H1 (cell line): ENCODE measurements around the gene SLC22A23. TPM values are rescaled to one million over a fixed set of nuclear protein-coding genes. Genes with fewer than 3 reads are reported as not detected.

Experiments
- CREB1 ChIP-seq: IDR thresholded peaks from 2 replicates; pipeline ENCODE4 v1.6.1; 2012; ENCODE audit warnings: inconsistent platforms
- FOSL1 ChIP-seq: IDR thresholded peaks from 2 replicates; pipeline ENCODE4 v1.6.1; 2011; ENCODE audit warnings: mild to moderate bottlenecking, low read depth, low read length, moderate library complexity; ENCODE audit not compliant: insufficient read depth
- HDAC6 ChIP-seq: IDR thresholded peaks from one replicate; pipeline ENCODE4 v1.7.1; 2012; ENCODE audit warnings: low read depth, mild to moderate bottlenecking, inconsistent platforms, low read length, moderate library complexity
- KDM5A ChIP-seq: fragments of 200-600 bp; IDR thresholded peaks from 2 replicates; pipeline ENCODE4 v1.7.1; 2012; ENCODE audit warnings: mild to moderate bottlenecking, low read length, inconsistent platforms, mixed read lengths
- NANOG ChIP-seq: IDR thresholded peaks from 2 replicates; pipeline ENCODE4 v1.6.1; 2011; ENCODE audit warnings: low read length, low read depth, mild to moderate bottlenecking, inconsistent platforms; ENCODE audit not compliant: insufficient read depth, poor library complexity, severe bottlenecking
- NRF1 ChIP-seq: IDR thresholded peaks from 2 replicates; pipeline ENCODE4 v1.6.1; 2011; ENCODE audit warnings: mild to moderate bottlenecking, low read depth, low read length, improper control_type of control experiment
- POLR2A ChIP-seq, 2 experiments: IDR thresholded peaks; 1 replicate in 1 of 2; 2 replicates in 1 of 2; pipeline ENCODE4 v1.6.1; 2011; ENCODE audit warnings: low read depth in 2 of 2, low read length in 2 of 2, mild to moderate bottlenecking in 2 of 2; ENCODE audit errors: control extremely low read depth in 1 of 2
- POLR2AphosphoS5 ChIP-seq: IDR thresholded peaks from 2 replicates; pipeline ENCODE4 v1.6.1; 2011; ENCODE audit warnings: low read depth, low read length
- SIRT6 ChIP-seq: IDR thresholded peaks from one replicate; pipeline ENCODE4 v1.7.1; 2012; ENCODE audit warnings: low read length, inconsistent platforms
- polyA plus RNA-seq, 7 experiments: library from polyadenylated mRNA; depleted of rRNA in 3 of 7; stranded (reverse) in 5 of 7; unstranded in 2 of 7; fragments of >200 nt in 5 of 7; fragments of 200-250 nt in 2 of 7; gene quantifications; 1 replicate in 5 of 7; 2 replicates in 1 of 7; 4 replicates in 1 of 7; pipeline versions ENCODE4 v1.2.1 to v1.2.3, GENCODE V29; 2011 to 2013; ENCODE audit warnings: missing spikeins in 2 of 7, mixed read lengths in 2 of 7
- total RNA-seq: library from RNA; stranded (reverse); fragmentation: NEBNext Ultra II Directional; extraction: Animal tissue kit (Norgen Biotek cat#: 25700); gene quantifications from 2 replicates; pipeline ENCODE4 v1.2.1, GENCODE V29; 2021
- TF ChIP-seq, protein P1 (sequence below): fragments of 300-600 bp; sonication (generic); IDR thresholded peaks from 2 replicates; pipeline ENCODE4 v1.7.1; 2012; ENCODE audit warnings: low read length, moderate library complexity, mild to moderate bottlenecking, inconsistent platforms; ENCODE audit not compliant: insufficient replicate concordance
- TF ChIP-seq, protein P2 (sequence below): IDR thresholded peaks from 2 replicates; pipeline ENCODE4 v1.6.1; 2012; ENCODE audit warnings: low read length, inconsistent platforms

SLC22A23 gene
- total and polyA plus RNA-seq, 2 of the 8 experiments (the other 6 are each of a cell fraction or from before 2014, with no cell fraction given): 9.9 to 38.4 TPM

DNA sequence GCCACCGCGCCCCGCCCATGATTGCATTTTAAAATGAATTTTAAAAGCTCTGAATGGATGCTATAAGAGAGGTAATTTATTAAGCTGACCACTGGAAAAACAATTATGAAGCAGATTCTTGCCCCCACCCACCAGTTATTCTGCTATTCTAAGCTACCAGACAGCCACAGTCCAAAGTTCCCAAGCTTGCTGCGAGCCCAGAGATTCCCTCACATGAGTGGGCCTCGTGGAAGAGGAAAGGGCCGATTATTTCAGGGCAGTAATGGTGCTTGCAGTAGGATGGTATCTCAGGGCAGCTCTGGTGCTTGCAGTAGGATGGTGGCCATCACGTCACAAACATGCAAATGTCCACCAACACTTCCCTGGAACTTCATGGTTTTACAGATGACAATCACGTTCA is 56.7 kb downstream of the SLC22A23 start (continued):
- TF ChIP-seq, protein P1, sequence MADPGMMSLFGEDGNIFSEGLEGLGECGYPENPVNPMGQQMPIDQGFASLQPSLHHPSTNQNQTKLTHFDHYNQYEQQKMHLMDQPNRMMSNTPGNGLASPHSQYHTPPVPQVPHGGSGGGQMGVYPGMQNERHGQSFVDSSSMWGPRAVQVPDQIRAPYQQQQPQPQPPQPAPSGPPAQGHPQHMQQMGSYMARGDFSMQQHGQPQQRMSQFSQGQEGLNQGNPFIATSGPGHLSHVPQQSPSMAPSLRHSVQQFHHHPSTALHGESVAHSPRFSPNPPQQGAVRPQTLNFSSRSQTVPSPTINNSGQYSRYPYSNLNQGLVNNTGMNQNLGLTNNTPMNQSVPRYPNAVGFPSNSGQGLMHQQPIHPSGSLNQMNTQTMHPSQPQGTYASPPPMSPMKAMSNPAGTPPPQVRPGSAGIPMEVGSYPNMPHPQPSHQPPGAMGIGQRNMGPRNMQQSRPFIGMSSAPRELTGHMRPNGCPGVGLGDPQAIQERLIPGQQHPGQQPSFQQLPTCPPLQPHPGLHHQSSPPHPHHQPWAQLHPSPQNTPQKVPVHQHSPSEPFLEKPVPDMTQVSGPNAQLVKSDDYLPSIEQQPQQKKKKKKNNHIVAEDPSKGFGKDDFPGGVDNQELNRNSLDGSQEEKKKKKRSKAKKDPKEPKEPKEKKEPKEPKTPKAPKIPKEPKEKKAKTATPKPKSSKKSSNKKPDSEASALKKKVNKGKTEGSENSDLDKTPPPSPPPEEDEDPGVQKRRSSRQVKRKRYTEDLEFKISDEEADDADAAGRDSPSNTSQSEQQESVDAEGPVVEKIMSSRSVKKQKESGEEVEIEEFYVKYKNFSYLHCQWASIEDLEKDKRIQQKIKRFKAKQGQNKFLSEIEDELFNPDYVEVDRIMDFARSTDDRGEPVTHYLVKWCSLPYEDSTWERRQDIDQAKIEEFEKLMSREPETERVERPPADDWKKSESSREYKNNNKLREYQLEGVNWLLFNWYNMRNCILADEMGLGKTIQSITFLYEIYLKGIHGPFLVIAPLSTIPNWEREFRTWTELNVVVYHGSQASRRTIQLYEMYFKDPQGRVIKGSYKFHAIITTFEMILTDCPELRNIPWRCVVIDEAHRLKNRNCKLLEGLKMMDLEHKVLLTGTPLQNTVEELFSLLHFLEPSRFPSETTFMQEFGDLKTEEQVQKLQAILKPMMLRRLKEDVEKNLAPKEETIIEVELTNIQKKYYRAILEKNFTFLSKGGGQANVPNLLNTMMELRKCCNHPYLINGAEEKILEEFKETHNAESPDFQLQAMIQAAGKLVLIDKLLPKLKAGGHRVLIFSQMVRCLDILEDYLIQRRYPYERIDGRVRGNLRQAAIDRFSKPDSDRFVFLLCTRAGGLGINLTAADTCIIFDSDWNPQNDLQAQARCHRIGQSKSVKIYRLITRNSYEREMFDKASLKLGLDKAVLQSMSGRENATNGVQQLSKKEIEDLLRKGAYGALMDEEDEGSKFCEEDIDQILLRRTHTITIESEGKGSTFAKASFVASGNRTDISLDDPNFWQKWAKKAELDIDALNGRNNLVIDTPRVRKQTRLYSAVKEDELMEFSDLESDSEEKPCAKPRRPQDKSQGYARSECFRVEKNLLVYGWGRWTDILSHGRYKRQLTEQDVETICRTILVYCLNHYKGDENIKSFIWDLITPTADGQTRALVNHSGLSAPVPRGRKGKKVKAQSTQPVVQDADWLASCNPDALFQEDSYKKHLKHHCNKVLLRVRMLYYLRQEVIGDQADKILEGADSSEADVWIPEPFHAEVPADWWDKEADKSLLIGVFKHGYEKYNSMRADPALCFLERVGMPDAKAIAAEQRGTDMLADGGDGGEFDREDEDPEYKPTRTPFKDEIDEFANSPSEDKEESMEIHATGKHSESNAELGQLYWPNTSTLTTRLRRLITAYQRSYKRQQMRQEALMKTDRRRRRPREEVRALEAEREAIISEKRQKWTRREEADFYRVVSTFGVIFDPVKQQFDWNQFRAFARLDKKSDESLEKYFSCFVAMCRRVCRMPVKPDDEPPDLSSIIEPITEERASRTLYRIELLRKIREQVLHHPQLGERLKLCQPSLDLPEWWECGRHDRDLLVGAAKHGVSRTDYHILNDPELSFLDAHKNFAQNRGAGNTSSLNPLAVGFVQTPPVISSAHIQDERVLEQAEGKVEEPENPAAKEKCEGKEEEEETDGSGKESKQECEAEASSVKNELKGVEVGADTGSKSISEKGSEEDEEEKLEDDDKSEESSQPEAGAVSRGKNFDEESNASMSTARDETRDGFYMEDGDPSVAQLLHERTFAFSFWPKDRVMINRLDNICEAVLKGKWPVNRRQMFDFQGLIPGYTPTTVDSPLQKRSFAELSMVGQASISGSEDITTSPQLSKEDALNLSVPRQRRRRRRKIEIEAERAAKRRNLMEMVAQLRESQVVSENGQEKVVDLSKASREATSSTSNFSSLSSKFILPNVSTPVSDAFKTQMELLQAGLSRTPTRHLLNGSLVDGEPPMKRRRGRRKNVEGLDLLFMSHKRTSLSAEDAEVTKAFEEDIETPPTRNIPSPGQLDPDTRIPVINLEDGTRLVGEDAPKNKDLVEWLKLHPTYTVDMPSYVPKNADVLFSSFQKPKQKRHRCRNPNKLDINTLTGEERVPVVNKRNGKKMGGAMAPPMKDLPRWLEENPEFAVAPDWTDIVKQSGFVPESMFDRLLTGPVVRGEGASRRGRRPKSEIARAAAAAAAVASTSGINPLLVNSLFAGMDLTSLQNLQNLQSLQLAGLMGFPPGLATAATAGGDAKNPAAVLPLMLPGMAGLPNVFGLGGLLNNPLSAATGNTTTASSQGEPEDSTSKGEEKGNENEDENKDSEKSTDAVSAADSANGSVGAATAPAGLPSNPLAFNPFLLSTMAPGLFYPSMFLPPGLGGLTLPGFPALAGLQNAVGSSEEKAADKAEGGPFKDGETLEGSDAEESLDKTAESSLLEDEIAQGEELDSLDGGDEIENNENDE: no peak
- TF ChIP-seq CREB1 (no peak), KDM5A (no peak), FOSL1 (no peak), HDAC6 (no peak), POLR2AphosphoS5 (no peak), NRF1 (no peak), SIRT6 (no peak), NANOG (no peak), POLR2A (IDR thresholded peaks at IDR 0.05; ENCODE audit: control extremely low read depth in 1 of 2, low read depth in 2 of 2, low read length in 2 of 2) (no peak)
- TF ChIP-seq, protein P2, sequence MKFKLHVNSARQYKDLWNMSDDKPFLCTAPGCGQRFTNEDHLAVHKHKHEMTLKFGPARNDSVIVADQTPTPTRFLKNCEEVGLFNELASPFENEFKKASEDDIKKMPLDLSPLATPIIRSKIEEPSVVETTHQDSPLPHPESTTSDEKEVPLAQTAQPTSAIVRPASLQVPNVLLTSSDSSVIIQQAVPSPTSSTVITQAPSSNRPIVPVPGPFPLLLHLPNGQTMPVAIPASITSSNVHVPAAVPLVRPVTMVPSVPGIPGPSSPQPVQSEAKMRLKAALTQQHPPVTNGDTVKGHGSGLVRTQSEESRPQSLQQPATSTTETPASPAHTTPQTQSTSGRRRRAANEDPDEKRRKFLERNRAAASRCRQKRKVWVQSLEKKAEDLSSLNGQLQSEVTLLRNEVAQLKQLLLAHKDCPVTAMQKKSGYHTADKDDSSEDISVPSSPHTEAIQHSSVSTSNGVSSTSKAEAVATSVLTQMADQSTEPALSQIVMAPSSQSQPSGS: no peak
